ENCODE measurements around the gene NRCAM.

DNA sequence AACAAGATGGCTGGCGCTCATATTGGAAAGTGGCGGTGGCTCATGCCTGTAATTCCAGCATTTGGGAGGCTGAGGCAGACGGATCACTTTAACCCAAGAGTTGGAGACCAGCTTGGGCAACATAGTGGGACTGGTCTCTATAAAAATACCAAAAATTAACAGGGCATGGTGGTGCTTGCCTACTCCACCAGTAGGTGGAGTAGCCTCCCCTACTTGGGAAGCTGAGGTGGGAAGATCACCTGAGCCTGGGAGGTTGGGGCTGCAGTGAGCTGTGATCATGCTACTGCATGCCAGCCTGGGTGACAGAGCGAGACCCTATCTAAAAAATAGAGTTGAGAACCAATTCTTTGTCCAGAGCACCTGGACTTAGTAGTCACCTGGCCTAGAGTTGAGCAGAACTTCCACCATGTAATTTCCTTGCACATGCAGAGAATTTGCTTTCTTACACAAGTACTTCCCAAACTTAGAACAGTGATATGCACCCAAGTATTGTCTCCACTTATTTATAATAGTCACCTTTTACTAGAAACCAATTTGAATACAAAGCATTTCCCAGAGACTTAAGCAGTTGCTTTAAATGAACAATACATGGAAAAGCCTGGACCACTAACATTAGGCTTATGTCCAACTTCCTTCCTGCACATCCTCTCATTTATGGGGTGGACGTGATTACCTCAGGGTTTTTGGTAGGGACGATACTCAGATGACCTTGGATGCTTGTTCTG lies 342.0 kb downstream of the NRCAM start:
- TF ChIP-seq, protein P1, sequence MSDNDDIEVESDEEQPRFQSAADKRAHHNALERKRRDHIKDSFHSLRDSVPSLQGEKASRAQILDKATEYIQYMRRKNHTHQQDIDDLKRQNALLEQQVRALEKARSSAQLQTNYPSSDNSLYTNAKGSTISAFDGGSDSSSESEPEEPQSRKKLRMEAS (IDR thresholded peaks at IDR 0.05) = no peak
- TF ChIP-seq, protein P2, sequence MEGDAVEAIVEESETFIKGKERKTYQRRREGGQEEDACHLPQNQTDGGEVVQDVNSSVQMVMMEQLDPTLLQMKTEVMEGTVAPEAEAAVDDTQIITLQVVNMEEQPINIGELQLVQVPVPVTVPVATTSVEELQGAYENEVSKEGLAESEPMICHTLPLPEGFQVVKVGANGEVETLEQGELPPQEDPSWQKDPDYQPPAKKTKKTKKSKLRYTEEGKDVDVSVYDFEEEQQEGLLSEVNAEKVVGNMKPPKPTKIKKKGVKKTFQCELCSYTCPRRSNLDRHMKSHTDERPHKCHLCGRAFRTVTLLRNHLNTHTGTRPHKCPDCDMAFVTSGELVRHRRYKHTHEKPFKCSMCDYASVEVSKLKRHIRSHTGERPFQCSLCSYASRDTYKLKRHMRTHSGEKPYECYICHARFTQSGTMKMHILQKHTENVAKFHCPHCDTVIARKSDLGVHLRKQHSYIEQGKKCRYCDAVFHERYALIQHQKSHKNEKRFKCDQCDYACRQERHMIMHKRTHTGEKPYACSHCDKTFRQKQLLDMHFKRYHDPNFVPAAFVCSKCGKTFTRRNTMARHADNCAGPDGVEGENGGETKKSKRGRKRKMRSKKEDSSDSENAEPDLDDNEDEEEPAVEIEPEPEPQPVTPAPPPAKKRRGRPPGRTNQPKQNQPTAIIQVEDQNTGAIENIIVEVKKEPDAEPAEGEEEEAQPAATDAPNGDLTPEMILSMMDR (IDR thresholded peaks at IDR 0.05; ENCODE audit: control extremely low read depth in 1 of 3, insufficient read depth in 1 of 3, low read depth in 1 of 3, low read length in 3 of 3) = peak; percentile 61 to 86 (median 84)
- no peak for TF ChIP-seq TBP (IDR thresholded peaks at IDR 0.05; ENCODE audit: low read depth, low read length)
- TF ChIP-seq CTBP2 (IDR thresholded peaks at IDR 0.05; ENCODE audit: borderline replicate concordance, insufficient read depth, insufficient read length, low read length) = no peak
- TF ChIP-seq POLR2AphosphoS5 (IDR thresholded peaks at IDR 0.05; ENCODE audit: low read depth, low read length) = no peak
- TF ChIP-seq EZH2 (IDR thresholded peaks at IDR 0.05; ENCODE audit: low read depth, low read length, severe bottlenecking) = no peak
- no peak for TF ChIP-seq CEBPB (IDR thresholded peaks at IDR 0.05; ENCODE audit: low read depth, low read length)
- TF ChIP-seq NRF1 (IDR thresholded peaks at IDR 0.05; ENCODE audit: low read depth, low read length) = no peak
- TF ChIP-seq RAD21 (IDR thresholded peaks at IDR 0.05 in 1 of 2, conservative IDR thresholded peaks at IDR 0.05 in 1 of 2; ENCODE audit: low read depth in 2 of 2, low read length in 2 of 2) = peak; percentile 85 to 91
- TF ChIP-seq FOSL1 (IDR thresholded peaks at IDR 0.05; ENCODE audit: insufficient read depth, low read depth, low read length) = no peak
- TF ChIP-seq ASH2L (IDR thresholded peaks at IDR 0.05; ENCODE audit: low read length) = no peak
- TF ChIP-seq, protein P3, sequence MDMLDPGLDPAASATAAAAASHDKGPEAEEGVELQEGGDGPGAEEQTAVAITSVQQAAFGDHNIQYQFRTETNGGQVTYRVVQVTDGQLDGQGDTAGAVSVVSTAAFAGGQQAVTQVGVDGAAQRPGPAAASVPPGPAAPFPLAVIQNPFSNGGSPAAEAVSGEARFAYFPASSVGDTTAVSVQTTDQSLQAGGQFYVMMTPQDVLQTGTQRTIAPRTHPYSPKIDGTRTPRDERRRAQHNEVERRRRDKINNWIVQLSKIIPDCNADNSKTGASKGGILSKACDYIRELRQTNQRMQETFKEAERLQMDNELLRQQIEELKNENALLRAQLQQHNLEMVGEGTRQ (IDR thresholded peaks at IDR 0.05; ENCODE audit: low read length) = no peak

Data from H1 (cell line).